Measurements from ENCODE around the gene PCSK2. TPM values are rescaled to one million over a fixed set of nuclear protein-coding genes. Genes with fewer than 3 reads are reported as not detected.

The PCSK2 gene
- total RNA-seq, 2 experiments from 2014 or later, result not detected

- CTCF ChIA-PET, result no interaction called here
- POLR2A ChIA-PET, result no interaction called here
These were observed 21.4 kb downstream of the PCSK2 start for GRCh38 chr20:17248224-17248623.

- ChIA-PET CTCF (no interaction called here), POLR2A (no interaction called here)
These were observed 35.9 kb downstream of the PCSK2 start for GRCh38 chr20:17262786-17263185.

GRCh38 chr20:17273717-17274116 is 46.9 kb downstream of the PCSK2 start:
- ChIA-PET CTCF (no interaction called here), POLR2A (interaction anchor here (0.6 kb wide), 1 partner anchor 16 kb away, joined by 3 read pairs; no protein-coding TSS in a partner anchor)

GRCh38 chr20:17276101-17276500 is 49.3 kb downstream of the PCSK2 start:
- ChIA-PET CTCF (no interaction called here), POLR2A (no interaction called here)

- ChIA-PET POLR2A (no interaction called here), CTCF (no interaction called here)
These were observed 54.6 kb downstream of the PCSK2 start for GRCh38 chr20:17281478-17281877.

GRCh38 chr20:17282501-17282900 is 55.7 kb downstream of the PCSK2 start:
- POLR2A ChIA-PET, result no interaction called here
- CTCF ChIA-PET, result no interaction called here

- ChIA-PET POLR2A (no interaction called here), CTCF (no interaction called here)
These were observed 60.7 kb downstream of the PCSK2 start for GRCh38 chr20:17287503-17287902.

- POLR2A ChIA-PET, result no interaction called here
- CTCF ChIA-PET, result no interaction called here
These were observed 61.2 kb downstream of the PCSK2 start for GRCh38 chr20:17287998-17288397.

- ChIA-PET CTCF (no interaction called here), POLR2A (no interaction called here)
These were observed 68.4 kb downstream of the PCSK2 start for GRCh38 chr20:17295151-17295726.

- ChIA-PET POLR2A (no interaction called here), CTCF (no interaction called here)
These were observed 69.2 kb downstream of the PCSK2 start for GRCh38 chr20:17295991-17296390.

- POLR2A ChIA-PET, result no interaction called here
These were observed 71.3 kb downstream of the PCSK2 start for GRCh38 chr20:17298171-17298570.

GRCh38 chr20:17298751-17299150 is 71.9 kb downstream of the PCSK2 start:
- ChIA-PET CTCF (no interaction called here), POLR2A (no interaction called here)

More at GRCh38 chr20:17298171-17298570, 71.3 kb downstream of the PCSK2 start:
- CTCF ChIA-PET, result no interaction called here

GRCh38 chr20:17300113-17300512 is 73.3 kb downstream of the PCSK2 start:
- POLR2A ChIA-PET, result no interaction called here
- CTCF ChIA-PET, result no interaction called here

- CTCF ChIA-PET, result no interaction called here
These were observed 77.9 kb downstream of the PCSK2 start for GRCh38 chr20:17304774-17305173.

GRCh38 chr20:17306427-17306826 is 79.6 kb downstream of the PCSK2 start:
- POLR2A ChIA-PET, result no interaction called here
- CTCF ChIA-PET, result no interaction called here

More at GRCh38 chr20:17304774-17305173, 77.9 kb downstream of the PCSK2 start:
- POLR2A ChIA-PET, result no interaction called here

GRCh38 chr20:17314264-17314663 is 87.4 kb downstream of the PCSK2 start:
- ChIA-PET CTCF (no interaction called here), POLR2A (no interaction called here)

- POLR2A ChIA-PET, result no interaction called here
- CTCF ChIA-PET, result no interaction called here
These were observed 88.8 kb downstream of the PCSK2 start for GRCh38 chr20:17315407-17316231.

- CTCF ChIA-PET, result no interaction called here
- POLR2A ChIA-PET, result no interaction called here
These were observed 89.6 kb downstream of the PCSK2 start for GRCh38 chr20:17316316-17317038.

GRCh38 chr20:17317341-17317740 is 90.5 kb downstream of the PCSK2 start:
- CTCF ChIA-PET, result no interaction called here
- POLR2A ChIA-PET, result no interaction called here

- CTCF ChIA-PET, result no interaction called here
These were observed 93.6 kb downstream of the PCSK2 start for GRCh38 chr20:17320456-17320855.

GRCh38 chr20:17326096-17326495 is 99.3 kb downstream of the PCSK2 start:
- POLR2A ChIA-PET, result no interaction called here
- CTCF ChIA-PET, result no interaction called here

More at GRCh38 chr20:17320456-17320855, 93.6 kb downstream of the PCSK2 start:
- POLR2A ChIA-PET, result no interaction called here

Measured in activated CD8-positive, alpha-beta memory T cell treated with anti-CD3 and anti-CD28 coated beads for 36 hours (primary cell).